ENCODE measurements around the gene CTDSPL2. TPM values are rescaled to one million over a fixed set of nuclear protein-coding genes. Genes with fewer than 3 reads are reported as not detected.

The CTDSPL2 gene
- total RNA-seq, 1 donor from 2014 or later, result 40.4 TPM

DNA sequence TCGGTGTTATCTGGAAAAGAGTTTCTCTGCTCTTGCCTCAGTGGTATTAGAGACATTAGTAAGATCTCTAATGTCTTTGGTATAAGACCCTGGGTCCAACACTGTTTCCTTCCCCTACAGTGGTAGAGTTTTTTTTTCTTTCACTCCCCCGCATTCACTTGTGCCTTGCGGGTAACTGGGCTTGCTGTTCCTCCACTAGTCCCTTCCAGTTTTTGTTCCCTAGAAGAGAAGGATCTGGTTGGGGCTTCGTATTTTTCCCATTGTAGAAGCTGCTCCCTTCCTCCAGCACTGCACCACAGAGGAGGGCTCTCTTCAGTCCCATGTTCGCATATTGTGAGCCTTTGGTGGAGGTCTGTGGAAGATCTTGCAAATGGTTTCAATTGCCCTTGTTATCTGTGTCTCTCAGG is 13.7 kb downstream of the CTDSPL2 start:
- H3K27ac Mint-ChIP-seq (ENCODE audit: unreplicated experiment), result peak overlapping the region; percentile 14
- no peak for DNase-seq (ENCODE audit: low read depth)
- no peaks in the 10 kb centered on the region for H3K4me1 ChIP-seq (ENCODE audit: insufficient read depth, low read length)
- no peaks in the 10 kb centered on the region for H3K36me3 Mint-ChIP-seq (ENCODE audit: low read depth, unreplicated experiment)
- no peak overlapping the region for H2AFZ ChIP-seq (ENCODE audit: low read depth, low read length)
- no peak overlapping the region for H3K9ac ChIP-seq (ENCODE audit: low read length)
- no peak for FAIRE-seq
- no peak overlapping the region for H3K4me3 ChIP-seq (ENCODE audit: insufficient read depth, low read depth, low read length)
- H3K36me3 ChIP-seq (ENCODE audit: insufficient read depth, low read length), result no peaks in the 10 kb centered on the region
- H3K4me3 Mint-ChIP-seq (ENCODE audit: unreplicated experiment), result no peak overlapping the region
- no peak for TF ChIP-seq EZH2 (IDR thresholded peaks at IDR 0.05; ENCODE audit: insufficient read depth, low read length)
- TF ChIP-seq, protein P1, sequence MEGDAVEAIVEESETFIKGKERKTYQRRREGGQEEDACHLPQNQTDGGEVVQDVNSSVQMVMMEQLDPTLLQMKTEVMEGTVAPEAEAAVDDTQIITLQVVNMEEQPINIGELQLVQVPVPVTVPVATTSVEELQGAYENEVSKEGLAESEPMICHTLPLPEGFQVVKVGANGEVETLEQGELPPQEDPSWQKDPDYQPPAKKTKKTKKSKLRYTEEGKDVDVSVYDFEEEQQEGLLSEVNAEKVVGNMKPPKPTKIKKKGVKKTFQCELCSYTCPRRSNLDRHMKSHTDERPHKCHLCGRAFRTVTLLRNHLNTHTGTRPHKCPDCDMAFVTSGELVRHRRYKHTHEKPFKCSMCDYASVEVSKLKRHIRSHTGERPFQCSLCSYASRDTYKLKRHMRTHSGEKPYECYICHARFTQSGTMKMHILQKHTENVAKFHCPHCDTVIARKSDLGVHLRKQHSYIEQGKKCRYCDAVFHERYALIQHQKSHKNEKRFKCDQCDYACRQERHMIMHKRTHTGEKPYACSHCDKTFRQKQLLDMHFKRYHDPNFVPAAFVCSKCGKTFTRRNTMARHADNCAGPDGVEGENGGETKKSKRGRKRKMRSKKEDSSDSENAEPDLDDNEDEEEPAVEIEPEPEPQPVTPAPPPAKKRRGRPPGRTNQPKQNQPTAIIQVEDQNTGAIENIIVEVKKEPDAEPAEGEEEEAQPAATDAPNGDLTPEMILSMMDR (IDR thresholded peaks at IDR 0.05; ENCODE audit: insufficient read depth, low read depth, low read length), result no peak
- no peaks in the 10 kb centered on the region for H3K9me3 ChIP-seq (ENCODE audit: insufficient read depth, low read depth, low read length)
- no peaks in the 10 kb centered on the region for H3K27me3 ChIP-seq (ENCODE audit: insufficient read depth, low read length)
- H3K9me3 Mint-ChIP-seq (ENCODE audit: unreplicated experiment), result no peaks in the 10 kb centered on the region
- H3K4me1 Mint-ChIP-seq (ENCODE audit: low read depth, unreplicated experiment), result peaks cover 15% of the 10 kb centered on the region
- H3K27ac ChIP-seq (ENCODE audit: low read depth, low read length), result no peak overlapping the region
- H3K27me3 Mint-ChIP-seq (ENCODE audit: low read depth, unreplicated experiment), result no peaks in the 10 kb centered on the region
- peaks cover 75% of the 10 kb centered on the region for H4K20me1 ChIP-seq (ENCODE audit: insufficient read depth, low read length)
- no peak overlapping the region for H3K4me2 ChIP-seq (ENCODE audit: low read length)
- peaks cover 98% of the 10 kb centered on the region for H3K79me2 ChIP-seq (ENCODE audit: insufficient read depth, low read length)

DNA sequence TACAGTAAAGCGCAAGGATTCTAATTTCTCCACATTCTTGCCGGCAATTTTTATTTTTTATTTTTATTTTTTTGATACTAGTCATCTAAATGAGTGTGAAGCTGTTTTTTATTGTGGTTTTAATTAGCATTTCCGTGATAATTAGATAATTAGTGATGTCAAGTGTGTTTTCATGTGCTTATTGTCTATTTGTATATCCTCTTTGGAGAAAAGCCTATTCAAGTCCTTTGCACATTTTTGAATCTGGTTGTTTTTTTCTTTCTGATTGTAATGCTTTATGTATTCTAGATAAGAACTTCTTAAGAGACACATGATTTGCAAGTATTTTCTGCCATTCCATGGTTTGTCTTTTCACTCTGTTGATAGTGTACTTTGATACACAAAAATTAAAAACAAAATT is 16.1 kb downstream of the CTDSPL2 start:
- TF ChIP-seq, protein P1 (IDR thresholded peaks at IDR 0.05; ENCODE audit: insufficient read depth, low read depth, low read length), result no peak
- TF ChIP-seq EZH2 (IDR thresholded peaks at IDR 0.05; ENCODE audit: insufficient read depth, low read length), result no peak
- H3K36me3 Mint-ChIP-seq (ENCODE audit: low read depth, unreplicated experiment), result no peaks in the 10 kb centered on the region
- Histone ChIP-seq H3K79me2 (ENCODE audit: insufficient read depth, low read length) (peaks cover 98% of the 10 kb centered on the region), H3K9me3 (ENCODE audit: insufficient read depth, low read depth, low read length) (no peaks in the 10 kb centered on the region), H3K4me2 (ENCODE audit: low read length) (no peak overlapping the region), H3K27ac (ENCODE audit: low read depth, low read length) (no peak overlapping the region), H2AFZ (ENCODE audit: low read depth, low read length) (no peak overlapping the region), H3K36me3 (ENCODE audit: insufficient read depth, low read length) (no peaks in the 10 kb centered on the region), H3K9ac (ENCODE audit: low read length) (no peak overlapping the region), H3K4me3 (ENCODE audit: insufficient read depth, low read depth, low read length) (no peak overlapping the region), H3K4me1 (ENCODE audit: insufficient read depth, low read length) (no peaks in the 10 kb centered on the region), H3K27me3 (ENCODE audit: insufficient read depth, low read length) (no peaks in the 10 kb centered on the region), H4K20me1 (ENCODE audit: insufficient read depth, low read length) (peaks cover 70% of the 10 kb centered on the region)
- H3K4me1 Mint-ChIP-seq (ENCODE audit: low read depth, unreplicated experiment), result peaks cover 9% of the 10 kb centered on the region
- H3K27ac Mint-ChIP-seq (ENCODE audit: unreplicated experiment), result no peak overlapping the region
- no peaks in the 10 kb centered on the region for H3K9me3 Mint-ChIP-seq (ENCODE audit: unreplicated experiment)
- no peak overlapping the region for H3K4me3 Mint-ChIP-seq (ENCODE audit: unreplicated experiment)
- no peak for FAIRE-seq
- H3K27me3 Mint-ChIP-seq (ENCODE audit: low read depth, unreplicated experiment), result no peaks in the 10 kb centered on the region
- DNase-seq (ENCODE audit: low read depth), result no peak

DNA sequence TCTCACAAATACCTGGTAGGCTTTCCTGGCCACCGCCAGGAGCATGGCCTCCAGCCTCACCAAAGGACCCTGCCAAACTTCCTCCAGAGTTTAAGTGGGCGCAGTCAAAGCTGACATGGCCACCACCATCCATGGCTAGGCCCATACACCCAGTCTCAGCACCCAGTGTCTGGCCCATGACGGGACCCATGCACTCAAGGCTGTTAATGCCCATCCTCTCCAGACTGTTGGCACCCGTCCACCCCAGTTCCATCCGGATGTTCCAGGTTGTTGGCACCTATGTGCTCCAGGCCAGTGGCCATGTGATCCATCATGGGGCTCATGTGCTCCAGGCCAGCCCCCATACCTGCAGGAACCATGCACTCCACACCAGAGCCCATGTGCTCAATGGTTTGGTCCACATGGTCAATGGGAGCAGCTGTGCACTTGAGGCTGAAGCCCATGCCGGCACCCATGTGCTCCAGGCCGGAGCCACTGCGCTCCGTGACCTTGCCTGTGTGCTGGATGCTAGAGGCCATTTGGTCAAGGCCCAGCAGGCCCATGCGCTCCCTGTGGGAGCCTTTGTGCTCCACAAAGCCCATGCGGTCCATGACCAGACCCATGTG is 20.4 kb downstream of the CTDSPL2 start:
- peaks cover 49% of the 10 kb centered on the region for H4K20me1 ChIP-seq (ENCODE audit: insufficient read depth, low read length)
- no peak overlapping the region for H2AFZ ChIP-seq (ENCODE audit: low read depth, low read length)
- peaks cover 99% of the 10 kb centered on the region for H3K79me2 ChIP-seq (ENCODE audit: insufficient read depth, low read length)
- FAIRE-seq (no peak), DNase-seq (ENCODE audit: low read depth) (no peak)
- H3K9me3 Mint-ChIP-seq (ENCODE audit: unreplicated experiment), result no peaks in the 10 kb centered on the region
- H3K4me1 Mint-ChIP-seq (ENCODE audit: low read depth, unreplicated experiment), result no peaks in the 10 kb centered on the region
- peaks cover 4% of the 10 kb centered on the region for H3K36me3 Mint-ChIP-seq (ENCODE audit: low read depth, unreplicated experiment)
- no peak overlapping the region for H3K9ac ChIP-seq (ENCODE audit: low read length)
- no peak for TF ChIP-seq EZH2 (IDR thresholded peaks at IDR 0.05; ENCODE audit: insufficient read depth, low read length)
- TF ChIP-seq, protein P1 (IDR thresholded peaks at IDR 0.05; ENCODE audit: insufficient read depth, low read depth, low read length), result no peak
- no peak overlapping the region for H3K4me3 Mint-ChIP-seq (ENCODE audit: unreplicated experiment)
- H3K27ac Mint-ChIP-seq (ENCODE audit: unreplicated experiment), result no peak overlapping the region
- no peak overlapping the region for H3K4me3 ChIP-seq (ENCODE audit: insufficient read depth, low read depth, low read length)
- no peaks in the 10 kb centered on the region for H3K36me3 ChIP-seq (ENCODE audit: insufficient read depth, low read length)
- H3K27ac ChIP-seq (ENCODE audit: low read depth, low read length), result no peak overlapping the region
- no peak overlapping the region for H3K4me2 ChIP-seq (ENCODE audit: low read length)
- no peaks in the 10 kb centered on the region for H3K27me3 ChIP-seq (ENCODE audit: insufficient read depth, low read length)
- no peaks in the 10 kb centered on the region for H3K9me3 ChIP-seq (ENCODE audit: insufficient read depth, low read depth, low read length)
- H3K4me1 ChIP-seq (ENCODE audit: insufficient read depth, low read length), result no peaks in the 10 kb centered on the region
- H3K27me3 Mint-ChIP-seq (ENCODE audit: low read depth, unreplicated experiment), result no peaks in the 10 kb centered on the region
